HG02763 (cell line): ENCODE data around the gene STT3A.

Source experiments
- ATAC-seq: cut with Tn5 transposase; IDR thresholded peaks from one replicate; pipeline ENCODE4 v1.9.1; 2021; ENCODE audit warnings: mild to moderate bottlenecking, moderate library complexity; ENCODE audit not compliant: unreplicated experiment

STT3A gene

DNA sequence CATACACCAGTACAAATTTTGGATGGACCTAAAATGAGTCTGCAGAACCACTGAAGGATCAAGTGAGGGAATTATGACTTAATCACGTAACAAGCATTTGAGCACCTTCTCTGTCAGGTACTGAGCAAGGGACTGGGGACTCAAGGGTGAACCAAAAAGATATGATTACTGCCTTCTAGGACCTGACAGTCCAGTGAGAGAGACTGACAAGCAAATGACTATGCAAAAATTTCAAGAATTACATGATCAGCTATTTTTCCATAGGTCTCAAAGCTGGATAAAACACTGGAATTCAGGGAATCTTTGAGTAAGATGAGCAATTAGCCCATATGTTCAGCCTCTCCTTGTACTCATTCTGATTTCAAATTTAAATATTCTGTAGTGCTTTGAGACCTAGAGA is 5.2 kb upstream of the STT3A start:
- ATAC-seq, result no peak

DNA sequence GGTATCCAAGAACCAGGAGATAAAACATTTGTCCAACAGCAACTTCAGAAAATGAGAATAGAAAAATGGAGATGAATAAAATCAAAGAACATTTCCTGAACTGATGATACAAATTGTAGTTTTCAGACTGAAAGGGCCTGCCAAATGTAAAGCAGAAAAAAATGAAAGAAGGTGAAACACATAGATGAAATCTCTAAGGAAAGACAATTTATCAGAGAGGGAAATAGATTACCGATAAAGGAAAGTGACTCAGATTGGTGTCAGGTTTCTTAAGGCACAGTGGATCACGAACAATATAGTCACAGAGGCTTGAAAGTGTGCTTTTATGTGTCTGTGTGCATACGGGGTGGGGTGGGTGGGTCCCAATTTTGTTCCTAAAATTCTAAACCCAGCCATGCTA is 4.1 kb upstream of the STT3A start:
- no peak for ATAC-seq

DNA sequence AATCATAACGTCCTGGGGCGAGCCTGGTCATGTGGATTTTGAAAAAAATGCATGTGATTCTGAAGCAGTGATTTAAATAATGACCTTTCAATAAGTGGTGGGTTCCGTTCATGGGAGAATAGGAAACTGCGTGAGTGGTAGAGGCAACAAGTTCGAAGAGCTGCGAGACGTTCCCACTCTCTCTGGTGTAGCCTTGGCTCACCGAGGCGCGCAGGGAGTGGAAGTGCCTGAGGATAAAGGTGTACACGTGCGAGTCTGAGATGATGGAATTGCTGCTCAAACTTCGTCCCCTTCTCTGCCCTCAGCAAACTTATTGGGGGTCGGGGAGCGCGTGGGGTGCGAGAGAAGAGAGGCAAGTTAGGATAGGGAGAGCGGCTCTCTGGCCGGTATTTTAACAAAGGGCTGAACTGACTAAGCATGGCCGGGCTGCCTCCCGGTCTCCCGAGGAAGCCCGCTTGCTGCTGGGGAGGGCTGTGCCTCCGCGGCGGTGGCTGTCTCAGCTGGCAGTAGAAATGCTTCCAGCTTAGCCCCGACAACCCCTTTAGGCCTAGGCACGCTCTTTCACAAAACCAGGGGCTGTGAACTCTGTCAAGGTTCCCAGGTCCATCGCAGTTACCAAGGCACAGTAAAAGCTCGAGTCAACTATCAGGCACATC is 875 bp upstream of the STT3A start:
- peak; percentile 14 for ATAC-seq

DNA sequence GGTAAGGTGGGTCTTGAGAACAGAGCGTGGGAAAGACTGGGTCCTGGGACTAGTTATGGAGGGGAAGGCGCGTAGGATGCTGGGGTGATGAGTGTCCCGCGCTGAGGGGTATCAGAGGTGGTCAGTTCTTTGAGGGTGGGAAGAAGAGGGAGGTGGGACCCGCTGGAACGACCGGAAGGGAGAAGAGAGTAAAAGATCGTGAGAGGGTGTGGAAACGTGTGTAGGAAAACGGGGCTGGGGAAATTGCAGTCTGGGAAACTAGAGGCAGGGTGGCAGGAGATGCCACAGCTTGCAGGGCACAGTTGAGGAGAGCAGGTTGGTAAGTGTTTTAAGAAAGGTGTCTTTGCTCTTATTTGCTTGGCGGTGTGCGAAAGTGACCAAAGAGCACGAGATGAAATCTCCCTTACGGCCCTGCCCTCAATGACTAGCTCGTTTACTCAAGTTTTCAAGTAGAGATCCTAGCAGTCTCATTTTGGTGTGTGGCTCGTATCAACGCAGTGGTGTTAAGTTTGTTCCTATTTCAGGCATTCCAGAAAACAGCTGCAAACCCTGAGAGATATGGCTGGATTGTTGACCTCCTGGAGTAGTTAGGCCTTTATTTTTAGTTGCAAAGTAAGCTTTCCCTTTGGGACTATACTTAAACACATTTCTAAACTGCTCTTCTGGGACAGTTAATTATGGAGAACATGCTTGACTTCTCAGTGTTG is 615 bp downstream of the STT3A start:
- ATAC-seq, result no peak

DNA sequence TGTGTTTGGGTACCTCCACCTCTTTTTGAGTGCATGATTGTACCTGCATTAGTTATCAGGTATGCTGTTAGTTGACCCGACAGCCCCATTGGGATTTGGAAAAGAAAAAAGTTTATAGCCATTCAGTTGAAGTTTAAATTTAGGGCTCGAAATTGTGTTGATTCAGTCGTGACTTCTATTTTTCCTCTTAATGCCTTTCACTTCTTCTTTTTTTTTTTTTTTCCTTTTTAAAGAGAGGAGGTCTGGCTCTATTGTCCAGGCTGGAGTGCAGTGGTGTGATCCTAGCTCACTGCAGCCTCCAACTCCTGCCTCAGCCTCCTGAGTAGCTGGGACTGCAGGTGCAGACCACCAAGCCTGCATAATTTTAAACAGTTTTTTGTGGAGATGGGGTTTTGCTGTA is 2.3 kb downstream of the STT3A start:
- ATAC-seq, result no peak

DNA sequence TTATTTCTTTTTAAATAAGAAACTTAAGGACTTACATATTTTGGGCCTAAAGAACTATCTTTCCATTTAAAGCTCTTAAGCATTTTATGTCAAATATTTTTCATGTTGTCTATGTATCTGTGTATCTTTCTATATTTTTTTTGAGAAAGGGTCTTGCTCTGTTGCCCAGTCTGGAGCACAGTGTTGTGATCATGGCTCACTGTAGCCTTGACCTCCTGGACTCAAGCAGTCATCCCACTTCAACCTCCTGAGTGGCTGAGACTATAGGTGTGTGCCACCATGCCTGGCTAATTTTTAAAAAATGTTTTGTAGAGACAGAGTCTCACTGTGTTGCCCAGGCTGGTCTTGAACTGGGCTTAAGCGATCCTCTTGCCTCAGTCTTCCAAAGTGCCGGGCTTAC is 8.0 kb downstream of the STT3A start:
- ATAC-seq, result no peak

DNA sequence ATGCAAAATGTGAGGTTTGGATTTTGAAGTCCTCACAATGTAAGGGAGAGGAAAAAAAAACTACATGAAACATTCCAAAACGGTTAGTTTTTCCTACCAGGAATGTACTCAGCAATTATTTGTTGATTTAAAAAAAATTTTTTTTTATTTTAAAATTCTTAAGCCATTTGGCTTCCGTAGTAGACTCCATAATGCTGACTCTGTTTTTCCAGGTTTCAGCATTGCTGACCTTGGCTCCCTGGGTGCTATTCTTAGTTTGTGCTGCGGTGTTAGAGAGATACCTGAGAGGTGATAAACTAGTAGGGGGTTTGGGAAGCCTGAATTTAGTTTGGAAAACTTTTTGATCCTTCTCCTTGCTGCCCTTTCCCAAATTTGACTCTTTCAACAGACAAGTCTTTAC is 10.6 kb downstream of the STT3A start:
- no peak for ATAC-seq

DNA sequence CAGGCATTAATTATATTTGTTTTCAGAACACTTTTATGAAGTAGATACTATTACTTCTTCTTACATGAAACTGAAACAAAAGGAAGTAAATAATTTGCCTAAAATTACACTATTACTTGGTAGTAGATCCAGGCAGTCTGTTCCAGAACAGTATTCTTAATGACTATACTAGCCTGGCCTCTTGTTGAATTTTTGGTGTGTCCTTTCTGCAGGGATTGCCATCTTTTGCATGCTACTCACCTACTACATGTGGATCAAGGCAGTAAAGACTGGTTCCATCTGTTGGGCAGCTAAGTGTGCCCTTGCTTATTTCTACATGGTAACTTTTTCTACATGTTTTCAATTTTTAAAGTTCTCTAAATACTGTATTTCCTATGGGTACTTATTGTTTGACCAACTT is 12.8 kb downstream of the STT3A start:
- ATAC-seq, result no peak

DNA sequence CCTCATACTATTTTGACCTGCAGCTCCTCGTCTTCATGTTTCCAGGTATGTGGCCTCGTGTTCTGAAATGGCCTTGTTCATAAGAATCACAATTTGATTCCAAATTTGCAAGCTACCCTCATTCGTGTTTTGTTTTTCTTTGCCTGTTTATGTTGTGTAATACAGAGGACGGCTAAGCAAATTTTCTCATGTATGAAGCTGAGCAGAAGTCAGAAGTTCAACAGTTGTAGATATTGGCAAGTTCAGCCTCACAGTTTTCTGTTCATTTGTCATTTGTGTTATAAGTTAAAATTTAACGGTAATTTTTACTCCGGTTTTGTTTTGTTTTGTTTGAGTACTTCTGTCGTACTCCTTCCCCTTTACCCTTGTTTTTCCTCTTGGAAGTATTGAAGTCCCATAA is 16.9 kb downstream of the STT3A start:
- no peak for ATAC-seq

DNA sequence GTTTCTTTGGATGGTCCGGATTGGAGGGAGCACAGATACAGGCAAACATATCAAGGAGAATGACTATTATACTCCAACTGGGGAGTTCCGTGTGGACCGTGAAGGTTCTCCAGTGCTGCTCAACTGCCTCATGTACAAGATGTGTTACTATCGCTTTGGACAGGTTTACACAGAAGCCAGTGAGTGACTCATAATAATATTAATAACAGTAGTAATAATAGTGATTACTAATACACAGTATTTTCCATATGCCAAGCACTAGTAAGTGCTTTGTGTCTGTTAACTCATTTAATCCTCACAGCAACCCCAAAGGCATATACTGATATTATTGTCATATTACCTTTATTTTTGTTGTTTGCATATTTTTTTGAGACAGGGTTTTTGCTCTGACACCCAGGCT is 25.7 kb downstream of the STT3A start:
- no peak for ATAC-seq

DNA sequence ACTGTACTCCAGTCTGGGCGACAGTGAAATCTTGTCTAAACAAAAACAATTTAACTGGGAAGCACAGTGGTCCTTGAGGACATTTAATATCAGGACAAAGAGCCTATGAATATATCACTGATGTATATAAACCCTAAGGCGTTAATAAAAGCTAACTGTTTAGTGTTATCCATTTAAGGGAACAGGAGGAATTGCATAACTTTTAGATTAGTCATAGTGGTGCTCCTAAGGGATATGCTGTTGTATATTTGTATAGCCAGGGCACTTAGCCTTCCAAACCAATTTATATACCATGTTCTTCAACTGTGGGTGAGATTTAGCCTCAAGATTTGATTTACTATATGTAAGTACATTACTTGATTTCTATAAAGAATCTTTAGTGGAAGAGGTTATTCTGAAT is 29.3 kb downstream of the STT3A start:
- no peak for ATAC-seq

DNA sequence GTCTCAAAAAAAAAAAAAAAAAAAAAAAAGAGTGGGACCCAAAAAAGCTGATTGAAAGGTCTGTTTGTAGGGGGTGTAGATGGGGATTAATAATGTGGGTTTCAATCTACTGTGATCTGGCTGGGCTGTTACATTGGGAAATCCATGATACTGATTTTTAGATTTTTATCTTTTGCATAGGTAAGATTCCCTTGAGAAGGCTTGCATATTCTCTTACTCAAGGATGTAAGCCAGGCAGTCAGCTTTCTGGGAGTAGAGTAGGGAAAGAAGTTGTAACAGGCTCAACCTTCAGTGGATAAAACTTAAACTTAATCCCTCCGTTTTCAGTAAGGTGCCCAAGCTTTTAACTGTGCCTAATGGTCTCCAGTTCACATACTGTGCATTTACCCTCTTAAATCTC is 30.4 kb downstream of the STT3A start:
- no peak for ATAC-seq

DNA sequence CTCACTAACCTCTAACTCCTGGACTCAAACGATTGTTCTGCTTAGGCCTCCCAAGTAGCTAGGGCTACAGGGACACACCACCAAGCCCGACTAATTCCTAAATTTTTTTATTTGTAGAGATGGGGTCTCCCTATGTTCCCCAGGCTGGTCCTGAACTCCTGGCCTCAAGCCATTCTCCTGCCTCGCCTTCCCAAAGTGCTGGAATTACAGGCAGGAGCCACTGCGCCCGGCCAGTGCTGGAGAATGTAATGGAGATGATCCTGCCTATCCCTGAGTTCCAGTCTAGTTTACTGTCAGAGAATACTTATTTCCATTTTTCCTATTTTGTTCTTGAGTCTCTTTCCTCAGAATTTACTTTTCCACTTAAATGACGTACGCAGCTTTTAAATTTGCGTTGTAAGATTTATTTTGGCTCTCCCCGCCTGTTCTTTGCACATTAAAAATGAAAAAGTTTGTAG is 32.1 kb downstream of the STT3A start, which contains the start of gene CHEK1:
Gene CHEK1 (plus strand): TSS at position 408 of the 458 bp plus-strand sequence. CDS start 1,606 bp downstream, outside the sequence.
- ATAC-seq, result no peak

DNA sequence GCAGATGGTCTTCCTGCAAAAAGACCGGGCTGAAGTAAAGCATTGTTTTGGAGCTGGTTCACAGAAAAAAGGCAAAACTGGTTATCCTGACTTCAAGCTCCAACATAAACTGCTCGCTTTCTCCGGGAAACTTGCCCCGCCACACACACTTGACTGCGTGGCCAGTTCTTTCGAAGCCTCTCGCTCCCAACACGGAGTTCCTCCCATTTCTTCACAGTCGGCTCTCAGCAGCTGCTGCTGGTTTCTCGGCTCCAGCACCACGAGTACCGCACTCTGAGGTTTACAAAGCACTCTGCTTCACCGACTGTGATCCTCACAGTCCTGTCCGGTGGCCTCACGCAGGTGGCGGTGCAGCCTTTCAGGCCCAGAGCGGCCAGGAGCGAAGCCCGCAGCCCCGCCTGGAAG is 32.6 kb downstream of the STT3A start:
- no peak for ATAC-seq

DNA sequence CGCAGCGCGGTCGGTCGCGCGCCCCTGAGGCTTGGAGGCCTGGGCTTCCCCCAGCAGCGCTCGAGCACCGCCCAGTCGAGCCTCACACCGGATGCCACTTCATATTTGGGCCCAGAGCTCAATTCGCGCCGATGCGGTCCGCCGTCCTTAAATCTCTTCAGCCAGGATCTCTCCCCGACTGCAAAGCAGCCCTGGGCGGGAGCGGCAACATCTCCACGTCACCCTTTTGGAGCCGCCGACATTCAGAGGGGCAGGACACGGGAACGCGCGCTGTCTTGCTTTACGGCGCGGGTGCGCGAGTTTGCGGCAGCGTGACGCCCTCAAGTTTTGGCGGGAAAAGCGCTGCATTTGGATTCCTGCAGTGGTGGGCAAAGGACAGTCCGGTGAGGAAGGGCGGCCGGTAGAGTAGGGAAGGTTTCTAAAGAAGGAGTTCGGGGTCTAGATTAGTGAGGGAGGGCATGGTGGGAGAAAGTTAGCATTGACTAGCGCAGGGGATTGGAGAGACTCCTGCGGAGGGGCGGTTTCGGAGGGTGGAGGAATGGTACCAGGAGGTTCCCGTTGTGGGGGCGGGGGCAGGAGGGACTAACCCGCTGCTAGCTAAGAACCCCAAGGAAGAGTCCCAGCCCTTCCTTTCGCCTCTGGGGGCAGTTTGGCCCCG is 33.1 kb downstream of the STT3A start:
- ATAC-seq, result peak; percentile 84

DNA sequence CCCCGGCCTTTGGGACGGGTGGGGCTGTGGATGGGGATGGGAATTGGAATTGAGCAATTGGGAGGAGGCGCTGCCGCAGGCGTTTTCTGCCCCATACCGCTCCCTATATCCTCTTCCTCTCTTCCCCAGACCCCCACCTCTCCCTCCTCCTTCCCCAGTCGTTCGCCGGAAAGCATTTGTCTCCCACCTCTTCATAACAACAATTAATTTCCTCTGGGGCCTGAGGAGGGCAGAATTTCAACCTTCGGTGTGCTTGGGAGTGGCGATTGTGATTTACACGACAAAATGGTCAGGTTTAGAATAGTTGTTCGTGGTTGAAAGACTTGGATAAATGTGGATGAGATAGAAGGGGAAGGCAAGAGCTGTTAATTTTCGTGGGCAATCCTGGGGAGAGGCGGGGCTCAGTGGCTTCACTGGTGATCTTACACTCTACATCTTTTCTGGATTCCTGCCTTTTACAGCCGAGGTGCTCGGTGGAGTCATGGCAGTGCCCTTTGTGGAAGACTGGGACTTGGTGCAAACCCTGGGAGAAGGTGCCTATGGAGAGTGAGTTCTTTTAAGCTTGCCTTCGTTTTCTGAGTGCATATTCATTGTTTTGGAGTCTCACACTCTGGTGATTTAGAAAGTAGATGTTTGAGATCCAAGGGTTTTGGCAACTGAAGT is 33.8 kb downstream of the STT3A start:
- peak; percentile 36 for ATAC-seq

DNA sequence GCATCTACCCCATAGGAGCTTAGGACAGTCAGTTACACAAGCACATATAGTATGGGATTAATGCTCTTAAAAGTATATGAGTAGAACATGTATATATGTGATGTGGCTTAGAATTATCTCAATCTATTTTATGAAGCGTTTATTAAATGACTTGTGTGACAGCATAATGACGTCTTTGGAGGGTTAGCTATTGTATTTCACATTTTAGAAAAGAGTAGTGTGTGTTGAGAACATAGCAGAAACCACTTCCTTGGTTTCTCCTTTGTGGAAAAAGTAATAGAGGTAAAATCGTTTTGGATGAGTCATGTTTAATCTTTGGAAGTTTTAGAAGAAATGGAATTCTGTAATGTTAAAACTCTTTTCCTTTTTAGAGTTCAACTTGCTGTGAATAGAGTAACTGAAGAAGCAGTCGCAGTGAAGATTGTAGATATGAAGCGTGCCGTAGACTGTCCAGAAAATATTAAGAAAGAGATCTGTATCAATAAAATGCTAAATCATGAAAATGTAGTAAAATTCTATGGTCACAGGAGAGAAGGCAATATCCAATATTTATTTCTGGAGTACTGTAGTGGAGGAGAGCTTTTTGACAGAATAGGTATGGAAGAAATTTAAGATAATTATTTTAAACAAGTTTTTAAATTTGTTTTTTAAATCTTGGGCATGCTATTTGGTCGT is 34.7 kb downstream of the STT3A start:
- ATAC-seq, result no peak

DNA sequence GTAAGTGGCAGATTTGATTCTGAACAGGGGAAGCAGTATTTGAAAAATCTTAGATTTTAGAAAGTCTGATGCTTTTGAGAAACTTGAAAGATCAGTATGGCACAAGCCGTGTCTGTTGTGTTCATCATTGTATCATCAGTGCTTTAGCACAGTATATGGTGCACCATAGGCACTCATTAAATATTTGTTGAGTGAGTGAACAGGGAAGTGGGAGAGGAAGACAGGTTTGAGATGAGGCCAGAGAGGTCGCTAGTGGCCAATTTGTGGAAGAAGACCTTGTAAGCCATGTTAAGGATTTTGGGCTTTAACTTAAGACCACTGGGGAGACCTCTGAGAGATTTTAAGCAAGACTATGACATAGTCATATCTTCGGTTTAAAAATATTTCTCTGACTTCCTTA is 45.2 kb downstream of the STT3A start:
- ATAC-seq, result no peak

DNA sequence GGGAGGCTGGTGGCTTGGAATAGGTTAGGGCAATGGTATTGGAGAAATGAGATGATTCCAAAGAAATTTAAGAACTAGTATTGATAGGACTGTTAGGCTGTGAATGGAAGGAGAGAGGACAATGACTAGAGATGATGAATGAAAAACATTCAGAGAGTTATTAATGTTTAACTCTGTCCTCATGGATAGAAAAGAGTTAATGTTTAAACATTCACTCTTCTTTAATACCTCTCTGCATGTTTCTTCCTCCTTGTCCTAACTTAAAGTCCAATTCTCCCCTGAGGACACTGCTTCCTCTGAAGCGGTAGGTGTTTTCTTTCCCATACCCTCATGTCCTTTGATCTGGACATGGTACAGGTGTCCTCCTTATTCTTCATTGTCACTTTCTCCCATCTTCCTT is 45.7 kb downstream of the STT3A start:
- ATAC-seq, result no peak

DNA sequence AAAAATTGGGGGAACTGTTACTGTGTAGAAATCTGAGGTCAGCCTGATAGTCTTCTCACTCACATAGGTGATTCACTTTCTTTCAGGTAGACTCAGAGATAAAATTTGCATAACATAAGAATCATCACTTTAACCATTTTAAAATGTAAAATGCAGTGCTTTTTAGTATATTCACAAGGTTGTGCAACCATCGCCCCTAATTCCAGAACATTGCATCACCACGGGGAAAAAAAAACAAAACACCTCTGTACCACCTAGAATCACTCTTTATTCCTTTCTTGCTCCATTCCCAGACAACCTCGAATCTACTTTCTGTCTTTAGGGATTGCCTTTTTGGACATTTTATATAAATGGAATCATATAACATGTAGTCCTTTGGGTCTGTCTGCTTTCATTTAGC is 53.2 kb downstream of the STT3A start:
- ATAC-seq, result no peak
